CD4-positive, alpha-beta T cell treated with Interleukin-1 beta for 1 hour (primary cell): ENCODE results near the gene ABLIM2.

Source experiments
- DNase-seq, 2 donors: peaks; one replicate each; pipeline ENCODE4 v3.0.0-alpha.2; 2020 to 2022

The ABLIM2 gene

DNA sequence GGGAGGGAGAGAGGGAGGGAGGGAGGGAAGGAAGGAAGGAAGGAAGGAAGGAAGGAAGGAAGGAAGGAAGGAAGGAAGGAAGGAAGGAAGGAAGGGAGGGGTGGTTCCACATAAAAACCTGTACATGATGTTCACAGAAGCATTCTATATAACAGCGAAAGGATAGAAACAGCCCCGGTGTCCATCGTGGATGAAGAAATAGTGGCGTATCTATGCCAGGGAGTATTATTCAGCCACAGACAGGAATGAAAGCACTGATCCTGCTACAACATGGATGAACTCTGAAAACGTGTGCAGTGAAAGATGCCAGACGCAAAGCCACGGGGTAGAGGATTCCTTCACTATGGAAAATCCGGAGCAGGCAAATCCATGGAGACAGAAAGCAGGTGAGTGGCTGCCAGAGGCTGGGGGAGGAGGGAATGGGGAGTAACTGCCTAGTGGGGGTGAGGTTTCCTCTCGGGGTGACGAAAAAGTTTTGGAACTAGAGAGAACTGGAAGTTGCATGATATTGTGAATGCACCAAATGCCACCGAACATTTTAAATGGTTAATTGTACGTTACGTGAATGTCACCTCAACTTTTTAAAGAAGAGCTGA, 92.2 kb downstream of the ABLIM2 start:
- DNase-seq, result no peak

DNA sequence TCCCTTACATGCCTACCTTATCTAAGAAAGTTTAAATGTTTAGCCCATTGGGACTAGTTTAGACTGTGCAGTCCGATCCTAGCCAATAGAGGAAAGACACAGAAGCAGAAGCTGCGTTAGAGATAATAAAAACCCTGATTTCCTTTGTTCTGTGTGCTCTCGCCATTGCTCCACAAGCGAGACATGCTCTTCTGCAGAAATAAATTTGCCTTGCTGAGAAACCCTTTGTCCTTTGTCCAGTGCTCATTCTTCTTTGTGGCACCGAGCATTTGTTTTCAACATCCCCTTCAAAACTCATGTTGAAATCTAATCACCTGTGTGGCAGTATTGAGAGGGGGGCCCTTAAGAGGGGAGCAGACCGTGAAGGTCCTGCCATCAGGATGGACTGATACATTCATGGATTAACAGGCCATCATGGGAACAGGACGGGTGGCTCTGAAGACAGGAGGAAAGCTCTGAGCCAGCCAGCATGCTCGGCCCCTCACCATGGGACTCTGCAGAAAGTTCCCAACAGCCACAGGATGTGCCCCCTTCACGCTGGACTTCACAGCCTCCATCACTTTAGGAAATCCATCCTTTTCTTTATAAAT, 94.5 kb downstream of the ABLIM2 start:
- no peak for DNase-seq

DNA sequence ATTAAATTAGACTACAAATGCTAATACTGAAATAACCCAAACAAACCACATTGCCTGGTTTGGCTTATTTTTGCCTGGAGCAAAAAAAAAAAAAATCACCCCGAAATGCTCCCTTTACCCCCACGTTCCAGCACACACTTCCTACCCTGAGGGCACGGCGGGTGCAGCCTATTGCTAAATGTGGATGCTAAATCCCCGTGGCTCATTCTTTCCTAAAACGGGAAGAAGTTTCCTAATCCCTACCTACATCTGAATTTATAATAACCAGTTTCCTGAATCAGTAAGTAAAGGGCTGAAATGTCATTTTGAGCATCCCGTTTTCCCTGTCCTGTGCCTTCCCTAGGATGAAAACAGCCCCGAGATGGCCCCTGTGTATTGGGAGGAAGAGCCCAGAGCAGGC, 97.0 kb downstream of the ABLIM2 start:
- no peak for DNase-seq

DNA sequence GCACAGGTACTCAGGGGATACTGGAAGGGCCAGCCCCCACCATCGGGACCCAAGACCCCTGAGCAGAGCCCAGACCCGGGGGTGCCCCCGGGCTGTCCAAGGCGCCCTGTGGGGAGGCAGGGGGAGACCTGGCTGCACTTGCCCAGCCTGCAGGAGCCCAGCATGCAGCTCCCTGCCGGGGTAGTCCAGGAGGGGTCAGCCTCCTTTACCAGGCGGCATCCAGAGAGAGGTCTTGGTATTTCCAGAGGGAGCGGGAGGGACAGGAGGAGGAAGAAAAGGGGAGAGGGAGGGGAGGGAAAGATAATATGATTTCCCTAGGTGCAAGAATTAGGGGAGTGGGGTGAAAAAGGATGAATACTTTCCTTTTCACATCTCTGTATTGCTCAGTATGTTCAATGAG, 97.5 kb downstream of the ABLIM2 start:
- DNase-seq, result no peak

DNA sequence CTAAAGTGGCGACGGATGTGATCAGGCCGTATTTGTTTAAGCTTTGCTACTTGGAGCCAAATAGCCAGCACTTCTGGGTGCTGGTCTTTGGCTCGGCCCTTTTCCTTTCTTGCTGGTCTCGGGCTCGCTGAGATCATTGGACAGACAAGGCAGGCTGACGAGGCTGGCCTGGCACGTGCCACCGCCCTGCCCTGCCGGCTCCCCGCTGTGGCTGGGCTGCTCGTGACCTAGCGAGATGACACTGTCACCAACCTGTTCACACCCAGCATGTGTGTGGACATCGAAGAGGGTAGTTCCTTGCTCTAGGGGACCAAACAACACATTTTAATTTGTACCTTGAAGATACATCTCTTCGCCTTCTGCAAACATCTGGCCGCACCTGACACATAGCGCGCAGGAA, 98.0 kb downstream of the ABLIM2 start:
- no peak for DNase-seq

DNA sequence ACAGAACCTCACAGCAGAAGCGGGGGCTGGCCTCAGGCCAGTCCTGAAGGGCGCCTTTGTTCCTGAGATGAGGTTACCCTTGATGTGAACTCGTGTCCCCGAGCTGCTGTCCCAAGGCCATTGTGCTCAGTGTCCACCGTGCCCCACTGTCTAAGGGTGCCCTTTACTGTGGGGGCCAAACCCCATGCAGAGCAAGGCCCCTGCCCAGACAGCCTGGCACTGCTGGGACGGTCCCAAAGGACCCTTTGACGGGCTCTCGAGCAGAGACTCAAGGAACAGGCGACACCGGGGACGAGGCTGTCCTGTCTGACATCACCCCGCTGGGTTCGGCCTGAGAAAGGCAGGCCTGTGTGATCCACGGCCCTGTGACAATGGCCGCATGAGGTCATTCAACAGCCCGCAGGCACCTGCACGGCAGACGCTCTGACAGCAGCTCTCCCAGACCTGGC, 100.6 kb downstream of the ABLIM2 start:
- no peak for DNase-seq

DNA sequence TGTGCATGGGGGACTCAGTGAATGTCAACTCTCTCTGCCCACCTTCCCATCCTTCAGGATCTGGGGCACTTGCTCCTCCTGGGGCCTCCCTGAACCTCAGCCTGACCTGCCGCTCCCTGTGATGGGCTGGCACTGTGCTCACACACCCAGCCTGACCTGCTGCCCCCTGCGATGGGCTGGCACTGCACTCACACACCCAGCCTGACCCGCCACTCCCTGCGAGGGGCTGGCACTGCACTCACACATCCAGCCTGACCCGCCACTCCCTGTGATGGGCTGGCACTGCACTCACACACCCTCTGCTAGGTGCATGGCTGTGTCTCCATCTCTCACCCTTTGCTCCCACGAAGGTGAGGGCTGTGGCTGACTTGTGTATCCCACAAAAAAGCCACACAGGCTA, 103.4 kb downstream of the ABLIM2 start:
- DNase-seq, result no peak

DNA sequence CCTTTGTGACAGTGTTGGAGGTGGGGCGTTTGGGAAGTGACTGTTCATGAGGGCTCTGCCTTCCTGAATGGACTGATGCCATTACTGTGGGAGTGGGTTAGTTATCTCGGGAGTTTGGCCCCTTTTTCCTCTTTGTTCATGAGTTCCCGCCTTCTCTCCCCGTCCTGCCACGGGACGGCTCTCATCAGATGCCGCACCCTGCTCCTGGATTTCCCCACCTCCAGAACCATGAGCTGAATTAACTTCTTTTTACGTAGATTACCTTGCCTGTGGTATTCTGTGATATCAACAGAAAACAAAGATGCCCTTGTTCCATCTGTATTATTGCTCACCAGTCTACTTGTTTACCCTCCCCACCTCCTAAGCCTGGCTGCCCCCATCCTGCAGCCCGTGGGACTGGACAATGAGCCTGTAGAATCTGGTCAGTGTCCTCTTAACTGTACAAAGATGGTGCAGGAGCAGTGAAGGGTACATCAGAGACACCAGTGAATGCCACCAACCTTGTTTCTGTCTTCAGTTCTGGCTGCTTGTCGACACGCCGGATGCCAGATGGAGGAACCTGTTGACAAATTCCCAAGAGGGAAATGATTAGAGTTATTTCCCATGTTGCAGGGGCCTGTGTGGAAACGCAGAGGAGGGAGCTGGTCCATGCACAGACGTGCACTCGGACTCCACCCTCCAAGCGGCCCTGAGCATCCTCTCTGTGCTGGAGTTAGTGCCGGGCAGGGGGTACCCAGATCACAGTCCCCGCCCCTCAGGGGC, 104.7 kb downstream of the ABLIM2 start:
- no peak for DNase-seq

DNA sequence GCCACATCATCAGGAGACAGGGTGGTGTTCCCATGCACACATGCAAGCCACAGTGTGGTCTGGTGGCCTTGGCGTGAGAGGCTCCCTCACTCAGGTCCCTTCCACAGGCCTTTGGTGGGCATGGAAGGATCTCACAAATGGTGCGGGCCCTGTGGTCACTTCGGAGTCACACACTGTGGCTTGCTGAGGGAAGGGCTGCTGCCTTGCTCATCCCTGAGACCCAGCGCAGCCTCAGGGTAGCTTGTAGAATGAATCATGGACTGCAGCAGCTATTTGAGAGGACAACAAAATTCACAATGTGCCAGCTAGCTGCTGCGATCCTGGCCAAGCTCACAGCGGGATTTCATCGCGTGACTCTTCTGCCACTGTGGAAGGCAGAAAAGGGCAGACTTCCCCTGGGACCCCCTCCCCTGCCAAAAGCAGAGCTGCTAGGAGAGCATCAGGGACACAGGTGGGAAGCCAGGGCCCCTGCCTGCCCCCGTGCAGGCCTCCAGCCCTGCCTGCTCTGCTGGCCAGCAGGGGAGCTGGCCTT, 106.4 kb downstream of the ABLIM2 start:
- no peak for DNase-seq

DNA sequence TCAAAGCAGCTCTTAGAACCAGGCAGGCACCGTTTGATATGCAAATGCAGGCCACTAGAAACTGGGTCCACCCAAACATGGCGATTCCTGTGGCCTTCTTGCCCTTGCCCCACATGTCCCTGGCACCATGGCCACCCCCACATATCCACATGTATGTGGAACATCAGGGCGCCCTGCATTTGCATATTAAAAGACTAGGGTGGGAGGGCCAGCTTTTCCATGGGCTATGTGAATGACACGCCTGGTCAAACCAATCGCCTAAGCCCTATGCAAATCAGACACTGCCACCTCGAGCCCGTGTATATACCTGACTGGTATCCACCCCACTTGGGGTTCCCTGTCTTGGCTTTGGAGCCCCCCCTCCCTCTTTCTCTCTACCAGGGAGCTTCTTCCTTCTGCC, 107.0 kb downstream of the ABLIM2 start:
- no peak for DNase-seq

DNA sequence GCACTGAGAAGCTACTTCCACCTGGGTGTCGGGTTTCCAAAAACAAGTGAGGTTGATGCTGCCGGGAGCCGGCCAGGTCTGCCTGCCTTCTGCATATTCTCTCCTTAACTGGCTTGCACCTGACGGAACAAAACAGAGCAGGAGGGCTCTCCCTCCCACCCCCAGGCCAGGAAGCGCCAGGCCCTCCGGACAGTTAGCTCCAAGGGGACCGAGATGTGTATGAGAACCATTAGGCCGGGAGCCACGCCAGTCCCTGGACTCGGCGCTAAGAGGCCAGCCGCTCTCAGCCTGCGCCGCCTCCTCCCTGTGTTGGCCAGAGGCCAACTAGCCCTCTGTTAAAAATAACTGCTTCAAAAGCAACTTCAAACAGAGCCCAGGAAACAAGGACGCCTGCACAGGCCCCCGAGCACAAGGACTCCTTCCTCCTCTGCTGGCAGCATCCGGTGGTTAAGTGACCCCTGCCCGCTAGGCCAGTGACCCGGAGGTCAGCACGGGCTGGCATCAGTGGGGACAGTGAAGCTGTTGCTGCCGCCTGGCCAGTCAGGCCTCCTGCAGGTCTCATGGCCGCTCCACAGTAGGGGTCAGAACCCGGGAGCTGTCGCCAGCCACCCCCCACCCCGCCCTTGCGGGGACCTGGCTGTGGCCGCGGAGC, 107.9 kb downstream of the ABLIM2 start:
- no peak for DNase-seq

DNA sequence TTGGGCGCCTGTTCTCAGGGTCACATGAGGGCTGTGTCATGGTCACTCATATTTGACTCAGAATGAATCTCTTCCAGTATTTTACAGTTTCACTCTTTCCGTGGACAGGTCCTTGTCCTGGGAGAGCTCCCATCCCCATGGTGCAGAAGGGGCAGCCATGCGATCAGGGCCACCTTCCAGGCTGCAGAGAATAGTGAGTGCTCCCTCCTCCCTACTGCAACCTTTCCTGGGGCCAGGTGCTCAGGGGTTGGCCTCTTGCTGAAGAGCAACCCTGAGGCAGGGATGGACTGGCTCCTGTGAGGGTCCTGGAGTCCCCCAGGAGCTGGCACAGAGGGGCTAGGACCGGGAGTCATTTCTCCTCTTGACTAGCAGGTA, 108.4 kb downstream of the ABLIM2 start:
- DNase-seq, result no peak

DNA sequence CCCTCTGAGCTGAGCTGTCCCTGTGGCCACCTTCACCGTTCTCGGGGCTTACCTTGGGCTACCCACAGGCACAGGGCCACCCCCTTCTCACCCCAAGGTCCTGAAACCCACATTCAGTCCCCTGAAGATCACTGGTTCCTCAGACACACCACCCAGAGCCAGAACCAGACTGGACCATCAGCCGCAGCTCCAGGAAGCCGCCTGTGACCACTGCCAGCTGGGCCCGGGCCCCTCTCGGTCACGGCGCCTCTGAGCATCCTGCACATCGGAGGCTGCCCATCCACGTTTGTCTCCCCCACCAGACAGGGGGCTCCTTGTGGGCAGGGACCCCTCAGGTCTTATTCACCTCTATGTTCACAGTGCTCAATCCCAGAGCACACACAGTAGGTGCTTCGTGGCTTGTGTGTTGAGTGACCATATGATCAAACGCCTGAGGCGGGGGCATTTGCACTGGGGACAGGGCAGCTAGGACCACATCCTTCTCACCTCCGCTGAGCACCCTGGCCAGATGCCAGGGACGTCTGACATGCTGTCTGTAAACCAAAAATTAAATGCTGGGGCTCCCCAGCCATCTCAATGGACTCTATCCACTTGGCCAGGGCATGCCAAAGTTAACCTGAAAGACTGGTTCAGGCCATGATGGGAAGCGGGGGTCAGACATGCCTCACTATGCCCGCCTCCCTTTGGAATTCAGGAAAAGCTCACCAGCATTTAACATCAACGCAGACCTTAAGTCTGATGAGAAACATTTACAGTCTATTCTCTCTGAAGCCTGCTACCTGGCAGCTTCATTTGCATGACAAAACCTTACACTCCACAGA, 109.5 kb downstream of the ABLIM2 start:
- DNase-seq, result no peak

DNA sequence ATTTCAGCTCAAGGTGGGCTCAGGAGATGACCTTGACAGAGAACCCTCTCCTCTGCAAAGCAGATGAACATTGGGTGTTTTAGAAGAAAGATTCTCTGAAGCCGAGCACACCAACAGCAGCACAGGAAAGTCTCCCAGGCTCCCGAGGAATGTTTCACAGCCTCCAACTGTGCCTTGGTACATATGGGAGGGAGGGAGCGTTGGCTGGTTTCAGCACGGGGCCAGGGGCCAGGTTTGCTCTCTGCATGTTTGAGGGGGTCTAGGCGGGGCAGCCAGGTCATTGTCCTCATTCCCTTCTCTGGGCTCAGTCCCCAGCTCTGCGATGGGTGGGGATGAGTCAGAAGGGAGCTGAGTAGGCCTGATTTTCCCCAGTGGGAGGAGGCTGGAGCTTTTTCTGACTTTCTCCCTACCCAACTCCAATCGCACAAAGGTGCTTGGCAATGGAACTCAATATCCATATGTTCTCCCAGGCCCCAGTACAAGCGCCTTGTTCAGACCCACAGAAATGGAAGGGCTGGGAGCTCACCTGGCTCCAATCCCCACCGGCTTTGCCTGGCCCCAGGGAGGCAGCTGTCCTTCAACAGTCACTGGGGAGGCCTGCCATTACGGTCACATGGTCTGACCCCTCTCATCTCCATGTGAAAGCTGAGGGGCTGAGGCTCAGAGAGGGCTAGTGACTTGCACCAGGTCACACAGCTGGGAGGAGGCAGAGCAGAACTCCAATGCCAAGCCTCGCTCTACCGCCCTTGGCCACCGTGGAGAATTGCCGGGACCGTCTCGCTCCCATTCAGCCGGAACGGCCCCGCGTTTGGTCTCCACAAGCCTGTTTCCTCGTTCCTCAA, 110.6 kb downstream of the ABLIM2 start:
- no peak for DNase-seq

DNA sequence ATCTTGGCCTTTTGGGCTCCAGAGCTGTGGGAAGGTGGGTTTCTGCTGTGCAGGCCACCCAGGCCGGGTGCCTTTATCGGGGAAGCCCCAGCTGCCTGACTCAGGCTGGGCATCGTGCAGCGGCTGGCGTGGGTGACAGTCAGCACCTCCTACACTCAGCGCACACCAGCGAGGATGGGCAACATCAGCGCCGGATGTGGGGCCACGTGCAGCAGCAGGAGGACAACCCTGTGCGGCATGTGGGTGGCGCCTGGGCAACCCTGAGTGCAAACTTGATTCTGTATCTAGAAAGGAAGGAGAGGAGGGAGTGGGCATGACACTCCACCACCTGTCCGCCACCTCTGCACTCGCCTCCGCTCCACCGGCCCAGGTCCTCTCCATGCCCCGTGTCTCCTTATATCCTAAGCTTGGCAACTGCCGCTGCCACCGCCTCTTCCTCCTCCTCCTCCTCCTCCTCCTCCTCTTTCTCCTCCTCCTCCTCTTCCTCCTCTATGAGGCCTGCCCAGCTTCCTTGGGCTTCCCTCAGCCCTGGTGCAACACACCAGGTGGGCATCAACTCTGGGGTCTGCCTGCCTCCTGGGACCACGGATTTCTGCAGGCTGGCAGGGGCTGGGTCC, 111.6 kb downstream of the ABLIM2 start:
- peak in 1 of 2 donors; percentile 40 for DNase-seq

DNA sequence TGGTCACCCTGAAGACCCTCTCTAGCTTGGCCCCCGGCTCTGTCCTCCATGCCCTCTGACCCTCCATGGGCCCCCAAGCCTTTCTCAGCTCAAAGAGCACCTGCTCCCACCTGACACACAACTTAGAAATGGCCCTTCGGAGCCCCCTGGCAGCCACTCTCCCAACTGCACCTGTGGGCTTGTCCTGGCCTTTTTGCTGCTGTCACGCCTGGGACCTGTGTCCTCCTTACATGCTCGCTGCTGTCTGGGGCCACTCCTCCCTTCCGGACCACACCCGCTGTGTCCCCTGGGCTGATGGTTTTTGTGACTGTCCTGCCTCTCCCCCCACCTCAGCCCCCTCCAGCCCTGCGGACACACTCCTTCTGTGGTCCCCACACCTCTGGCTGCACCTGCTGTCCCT, 112.7 kb downstream of the ABLIM2 start:
- no peak for DNase-seq

DNA sequence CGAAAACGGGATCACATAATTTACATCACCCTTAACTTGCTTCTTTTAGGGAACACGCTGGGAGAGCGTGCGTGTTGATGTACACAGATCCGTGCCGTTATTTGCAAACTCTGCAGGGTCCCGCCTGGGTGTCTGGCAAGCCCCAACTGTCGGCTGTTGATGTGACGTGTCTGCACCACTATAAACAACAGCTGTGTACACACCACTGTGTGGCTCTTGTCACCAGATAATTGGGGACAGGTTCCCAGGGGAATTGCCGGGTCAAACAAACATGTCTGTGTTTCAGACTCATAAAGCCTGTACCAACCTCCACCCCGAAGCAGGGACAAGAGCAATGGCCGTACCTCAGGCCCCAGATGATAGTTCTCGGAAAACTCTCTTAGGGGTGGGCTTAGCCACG, 113.9 kb downstream of the ABLIM2 start:
- DNase-seq, result no peak

DNA sequence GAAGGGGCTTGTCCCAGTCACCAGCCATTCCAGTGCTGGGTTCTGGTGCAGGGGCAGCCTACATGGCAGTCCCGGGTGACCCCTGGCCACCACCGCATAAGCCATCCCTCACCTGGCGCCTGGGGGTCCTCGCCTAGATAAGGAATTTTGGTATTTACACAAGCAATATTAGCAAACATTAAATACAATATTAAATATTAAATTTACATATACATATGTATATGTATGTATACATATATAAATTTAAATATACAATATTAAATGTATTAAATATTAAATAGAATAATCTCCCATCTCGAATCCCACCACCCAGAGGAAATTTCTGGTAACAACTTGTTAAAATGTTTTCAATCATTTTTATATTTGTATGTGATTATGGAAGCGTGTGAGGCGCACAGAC, 114.4 kb downstream of the ABLIM2 start:
- no peak for DNase-seq

DNA sequence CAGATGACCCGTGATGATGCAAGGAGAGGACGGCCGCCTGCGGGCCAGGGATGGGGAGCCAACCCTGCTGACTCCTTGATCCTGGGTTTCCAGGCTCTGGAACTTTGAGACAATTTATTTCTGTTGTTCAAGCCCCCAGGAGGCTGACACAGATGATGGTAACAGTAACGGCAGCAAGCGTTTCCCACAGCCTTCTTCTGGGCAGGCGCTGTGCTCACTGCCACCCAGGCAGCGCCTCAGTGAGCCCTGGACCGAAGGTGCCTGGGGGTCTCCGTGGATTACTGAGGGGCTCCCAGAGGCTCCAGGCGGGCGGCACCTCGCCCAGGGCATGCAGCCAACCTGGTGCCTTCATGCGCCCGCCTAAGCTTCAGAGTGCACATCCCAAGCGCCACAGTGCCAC, 115.0 kb downstream of the ABLIM2 start:
- no peak for DNase-seq

DNA sequence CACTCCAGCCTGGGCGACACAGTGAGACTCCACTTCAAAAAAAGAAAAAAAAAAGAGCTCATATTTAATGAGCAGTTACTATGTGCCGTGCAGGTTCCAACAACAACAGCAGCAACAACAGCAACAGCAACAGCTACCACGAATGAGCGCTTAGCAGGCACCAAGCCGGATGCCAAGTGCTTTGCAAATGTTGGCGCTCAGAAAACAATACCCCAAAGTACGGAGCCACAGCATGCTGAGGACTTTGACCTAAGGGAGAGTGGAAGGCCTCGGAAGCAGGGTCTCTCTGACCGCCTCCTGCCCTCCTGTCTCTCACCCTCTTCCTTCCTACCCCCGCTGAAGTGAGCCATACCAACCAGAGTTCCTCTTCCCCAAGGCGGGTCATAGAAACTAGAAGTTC, 116.7 kb downstream of the ABLIM2 start:
- DNase-seq, result no peak

DNA sequence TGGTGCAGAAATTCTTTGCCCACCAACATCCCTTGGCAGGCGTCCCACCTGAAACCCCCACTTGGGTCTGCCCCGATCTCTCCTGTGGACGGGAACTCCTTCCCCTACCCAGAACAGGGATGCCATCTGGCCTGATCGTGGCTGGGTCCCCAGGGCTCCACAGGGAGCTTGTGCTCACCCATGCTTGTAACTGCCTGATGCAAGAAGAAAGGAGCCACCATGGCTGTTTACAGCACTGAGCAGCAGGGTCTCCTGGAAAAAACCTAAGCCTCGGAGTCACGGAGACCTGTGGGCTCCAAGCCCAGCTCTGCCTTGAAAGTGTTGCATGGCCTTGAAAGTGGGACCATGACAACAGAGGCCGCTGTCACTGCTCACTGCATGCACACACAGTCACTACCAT, 117.4 kb downstream of the ABLIM2 start:
- DNase-seq, result no peak
